Type B pancreatic cell (in vitro differentiated cells): ENCODE measurements around the gene BBS4. TPM values are rescaled to one million over a fixed set of nuclear protein-coding genes. Genes with fewer than 3 reads are reported as not detected.
"Not testable (repeated sequence)": the region's sequence is repeated elsewhere in the genome, so short reads cannot be mapped to it uniquely, and the experiment has no call there.

Experiments
- DNase-seq: peaks from one replicate; pipeline ENCODE4 v3.0.0; 2021; ENCODE audit warnings: mixed read lengths; ENCODE audit not compliant: unreplicated experiment; ENCODE audit errors: extremely low spot score
- H3K27ac Mint-ChIP-seq: 2 replicates; pipeline ENCODE4 v1.8.0; 2021; ENCODE audit warnings: mild to moderate bottlenecking, mixed read lengths
- H3K27me3 Mint-ChIP-seq: 2 replicates; pipeline ENCODE4 v1.8.0; 2021; ENCODE audit warnings: mixed read lengths
- H3K36me3 Mint-ChIP-seq: 2 replicates; pipeline ENCODE4 v1.8.0; 2021; ENCODE audit warnings: mixed read lengths
- H3K4me1 Mint-ChIP-seq: one replicate; pipeline ENCODE4 v1.8.0; 2021; ENCODE audit warnings: mixed read lengths; ENCODE audit not compliant: unreplicated experiment
- H3K4me3 Mint-ChIP-seq: 2 replicates; pipeline ENCODE4 v1.8.0; 2021; ENCODE audit warnings: mild to moderate bottlenecking, mixed read lengths
- H3K9me3 Mint-ChIP-seq: 2 replicates; pipeline ENCODE4 v1.8.0; 2021; ENCODE audit warnings: mixed read lengths
- CTCF ChIP-seq: fragments of 200-600 bp; sonication (generic); conservative IDR thresholded peaks from 2 replicates; pipeline ENCODE4 v1.5.0; 2021; ENCODE audit warnings: antibody characterized with exemption, mild to moderate bottlenecking
- total RNA-seq: library from RNA; stranded (reverse); gene quantifications from 2 replicates; pipeline ENCODE4 v1.2.1, GENCODE V29; 2021; ENCODE audit warnings: low replicate concordance

The BBS4 gene
- total RNA-seq, 1 donor from 2014 or later, result 27.6 TPM

- H3K4me1 Mint-ChIP-seq, H3K9me3 Mint-ChIP-seq, H3K27ac Mint-ChIP-seq, H3K36me3 Mint-ChIP-seq: not testable (repeated sequence)
- Mint-ChIP-seq H3K27me3 (peaks cover 17% of the 10 kb centered on the region), H3K4me3 (peak overlapping the region; percentile 87)
- DNase-seq, result peak; percentile 79
- TF ChIP-seq CTCF, result peak; percentile 77
Observed at GRCh38 chr15:72670656-72671352, 15.2 kb upstream of the BBS4 start.

GRCh38 chr15:72671525-72671924 lies 14.5 kb upstream of the BBS4 start:
- peaks cover 22% of the 10 kb centered on the region for H3K27me3 Mint-ChIP-seq
- H3K36me3 Mint-ChIP-seq, result no peaks in the 10 kb centered on the region
- H3K4me3 Mint-ChIP-seq, result no peak overlapping the region
- no peak overlapping the region for H3K27ac Mint-ChIP-seq
- H3K4me1 Mint-ChIP-seq, result no peaks in the 10 kb centered on the region
- TF ChIP-seq CTCF, result no peak
- H3K9me3 Mint-ChIP-seq, result no peaks in the 10 kb centered on the region
- DNase-seq, result no peak

- Mint-ChIP-seq H3K4me1 (no peaks in the 10 kb centered on the region), H3K27ac (no peak overlapping the region), H3K4me3 (no peak overlapping the region), H3K9me3 (no peaks in the 10 kb centered on the region), H3K36me3 (no peaks in the 10 kb centered on the region), H3K27me3 (peaks cover 60% of the 10 kb centered on the region)
- DNase-seq, result no peak
- no peak for TF ChIP-seq CTCF
Observed at GRCh38 chr15:72676838-72677237, 9.2 kb upstream of the BBS4 start.

- Mint-ChIP-seq H3K4me3 (no peak overlapping the region), H3K27me3 (peaks cover 50% of the 10 kb centered on the region), H3K36me3 (no peaks in the 10 kb centered on the region), H3K27ac (no peak overlapping the region), H3K9me3 (no peaks in the 10 kb centered on the region), H3K4me1 (no peaks in the 10 kb centered on the region)
- no peak for DNase-seq
- no peak for TF ChIP-seq CTCF
Observed at GRCh38 chr15:72680931-72681330, 5.1 kb upstream of the BBS4 start.

- no peak for TF ChIP-seq CTCF
- Mint-ChIP-seq H3K4me3 (no peak overlapping the region), H3K9me3 (no peaks in the 10 kb centered on the region), H3K27me3 (peaks cover 36% of the 10 kb centered on the region), H3K36me3 (no peaks in the 10 kb centered on the region), H3K27ac (no peak overlapping the region), H3K4me1 (peaks cover 7% of the 10 kb centered on the region)
- no peak for DNase-seq
Observed at GRCh38 chr15:72682772-72683171, 3.2 kb upstream of the BBS4 start.
